ENCODE results near the gene NCAM2. TPM values are rescaled to one million over a fixed set of nuclear protein-coding genes. Genes with fewer than 3 reads are reported as not detected.

NCAM2 gene
- total RNA-seq, 2 donors from 2014 or later: 5.5 to 7.0 TPM

DNA sequence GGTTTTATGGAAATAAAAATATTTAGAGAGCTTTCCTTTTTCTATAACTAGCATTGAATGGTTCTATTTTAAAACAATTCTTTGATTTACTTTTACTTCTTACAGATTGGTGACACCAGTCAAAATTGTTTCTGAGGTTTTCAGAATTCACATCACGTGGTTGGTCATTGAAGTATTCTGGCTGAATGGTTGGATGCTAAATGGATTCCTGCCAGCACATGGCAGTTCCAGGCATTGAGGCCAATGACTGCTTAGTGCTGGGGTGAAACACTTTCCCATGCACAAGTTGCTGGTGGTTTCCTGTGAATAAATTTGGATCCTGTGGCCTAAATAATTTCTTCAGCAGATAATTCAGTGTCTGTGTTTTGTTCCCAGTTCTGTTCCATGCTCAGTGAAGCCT is 20.6 kb downstream of the NCAM2 start:
- no peak for DNase-seq (ENCODE audit: low spot score)
- intact Hi-C loops (cut with DNase I): no loop called here

DNA sequence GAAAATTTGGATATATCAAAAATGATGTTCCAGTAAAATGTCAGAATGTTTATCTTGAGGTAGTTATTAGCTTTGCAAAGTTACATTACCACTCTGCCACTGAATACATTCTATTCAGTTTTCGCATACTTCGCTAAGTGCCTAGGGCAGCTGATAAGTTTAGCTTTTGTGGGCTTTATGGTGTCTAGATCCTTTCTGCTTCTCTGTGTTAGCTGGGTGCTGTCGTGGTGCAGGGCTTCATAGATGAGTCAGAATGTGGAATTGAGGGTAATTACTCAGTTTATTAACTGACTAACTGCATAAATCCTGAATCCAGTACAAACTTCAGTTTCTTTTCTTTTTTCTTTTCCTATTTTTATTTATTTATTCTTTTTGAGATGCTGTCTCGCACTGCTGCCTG is 21.5 kb downstream of the NCAM2 start:
- DNase-seq (ENCODE audit: low spot score): no peak
- intact Hi-C loops (cut with DNase I): no loop called here

DNA sequence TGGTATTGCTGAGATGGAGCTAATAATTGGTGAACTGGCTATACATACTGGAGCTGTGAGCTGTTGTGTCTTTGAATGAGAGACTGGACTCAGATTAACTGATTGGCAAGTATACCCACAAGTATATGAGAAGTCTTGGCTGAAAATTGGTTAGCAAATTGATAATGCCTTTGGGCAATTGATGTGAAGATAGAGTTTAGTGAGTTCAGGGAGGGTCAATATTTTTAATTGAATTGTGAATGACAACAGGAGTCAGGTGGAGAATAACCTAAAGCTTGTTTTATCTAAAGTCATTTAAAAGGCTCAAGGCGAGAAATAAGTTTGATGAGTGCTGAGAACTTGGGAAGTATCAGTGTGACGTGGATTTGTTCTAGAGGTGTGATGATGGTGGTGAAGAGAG is 27.5 kb downstream of the NCAM2 start:
- intact Hi-C loops (cut with DNase I): no loop called here
- DNase-seq (ENCODE audit: low spot score): no peak

DNA sequence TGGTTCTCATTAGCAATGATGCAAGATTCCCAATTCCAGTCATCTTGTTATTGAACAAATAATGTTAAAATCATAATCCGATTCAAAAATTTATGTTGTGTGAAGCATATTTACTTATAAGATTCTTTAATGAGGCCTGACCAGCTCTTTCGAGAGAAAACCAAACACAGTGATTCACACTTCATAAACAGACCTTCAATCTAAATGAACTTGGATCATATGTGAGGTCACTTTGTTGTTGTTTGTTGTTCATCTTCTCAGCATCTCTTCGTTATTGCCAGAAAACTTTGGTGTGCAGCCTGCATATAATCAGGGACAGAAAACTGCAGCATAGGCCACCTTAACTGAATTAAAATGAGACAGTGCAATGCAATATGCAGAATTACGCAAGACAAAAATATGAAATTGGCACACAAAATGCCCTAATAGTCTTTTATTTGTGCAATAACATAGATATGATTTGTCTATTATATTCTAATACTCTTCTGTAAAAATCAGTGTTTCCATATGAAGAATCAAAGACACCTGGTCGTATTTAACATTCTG is 30.1 kb downstream of the NCAM2 start:
- no peak for DNase-seq (ENCODE audit: low spot score)
- intact Hi-C loops (cut with DNase I): no loop called here

DNA sequence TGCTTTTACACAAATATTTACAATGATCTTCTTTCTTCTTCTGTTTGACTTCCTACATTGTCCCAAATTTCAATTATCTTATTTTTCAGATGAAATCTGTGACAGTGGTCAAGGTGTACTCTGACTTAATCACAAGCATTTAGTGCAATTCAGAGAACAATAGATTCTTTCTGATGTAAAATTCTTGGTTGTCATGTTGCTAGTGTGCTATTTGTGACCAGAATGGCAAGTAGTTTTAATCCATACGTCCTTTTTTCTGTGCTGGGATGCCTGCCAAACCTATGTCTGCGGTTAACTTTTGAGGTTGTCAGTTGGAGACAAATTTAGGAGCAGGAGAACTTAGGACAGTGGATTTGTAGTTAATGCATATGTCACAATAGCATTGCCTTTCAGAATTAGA is 31.0 kb downstream of the NCAM2 start:
- intact Hi-C loops (cut with DNase I): no loop called here
- DNase-seq (ENCODE audit: low spot score): no peak

DNA sequence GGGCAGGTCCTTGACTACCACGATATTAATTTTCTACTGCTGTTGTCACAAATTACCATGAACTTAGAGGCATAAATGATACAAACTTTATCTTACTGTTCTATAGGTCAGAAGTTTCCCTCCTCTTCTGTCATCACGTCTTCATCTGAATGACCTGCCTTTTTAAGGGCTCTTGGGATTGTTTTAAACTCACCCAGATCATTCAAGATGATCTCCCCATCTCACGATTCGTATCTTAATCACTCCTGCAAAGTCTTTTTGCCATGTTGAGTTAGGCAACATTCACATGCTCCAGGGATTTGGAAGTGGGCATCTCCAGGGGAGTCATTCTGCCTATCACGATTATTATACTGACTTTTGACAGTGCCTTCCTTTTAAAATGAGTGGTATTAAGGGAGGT is 32.1 kb downstream of the NCAM2 start:
- intact Hi-C loops (cut with DNase I): no loop called here
- DNase-seq (ENCODE audit: low spot score): no peak

DNA sequence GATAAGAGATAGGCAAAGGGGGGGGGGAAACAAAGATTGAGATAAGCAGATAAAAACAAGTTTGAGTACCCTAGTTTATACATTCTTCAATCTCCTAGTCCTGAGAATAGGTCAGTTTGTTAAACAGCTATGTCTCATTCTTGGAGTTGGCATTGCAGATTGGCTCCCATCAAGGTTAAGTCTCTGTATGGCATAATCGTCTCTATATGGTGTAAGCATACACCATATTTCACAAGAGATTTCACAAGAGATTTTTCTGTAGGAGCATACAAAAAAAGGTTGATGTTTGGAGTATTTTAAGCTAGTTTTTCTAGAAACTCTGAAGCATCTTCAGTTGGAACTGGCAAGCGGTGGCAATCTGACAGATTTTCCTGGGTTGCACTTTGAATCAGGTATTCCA is 35.8 kb downstream of the NCAM2 start:
- DNase-seq (ENCODE audit: low spot score): no peak
- intact Hi-C loops (cut with DNase I): no loop called here

DNA sequence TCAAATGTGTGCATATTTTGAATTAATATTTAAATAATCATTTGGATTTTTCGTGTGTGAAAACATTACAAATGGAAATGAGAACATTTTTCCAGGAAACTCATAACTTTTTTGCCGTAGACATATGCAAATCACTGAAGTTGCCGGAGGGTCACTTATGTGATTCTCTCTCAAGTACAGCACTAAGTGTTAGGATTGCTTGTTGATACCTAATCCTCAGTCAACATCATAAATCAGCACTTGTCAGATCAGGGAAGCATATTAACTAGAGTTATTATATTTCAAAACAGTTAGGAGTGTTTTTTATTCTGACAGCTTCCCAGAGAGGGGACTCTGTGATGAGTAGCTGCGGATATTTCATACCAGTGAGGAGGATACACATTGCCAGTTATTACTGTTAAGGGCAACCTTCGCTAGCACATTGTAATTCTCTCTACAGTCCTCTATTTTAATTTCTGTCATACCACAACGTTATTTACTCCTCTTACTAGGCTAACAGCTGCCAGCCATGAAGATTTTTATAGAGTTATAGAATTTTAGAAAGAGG is 41.5 kb downstream of the NCAM2 start:
- intact Hi-C loops (cut with DNase I): no loop called here
- DNase-seq (ENCODE audit: low spot score): no peak

DNA sequence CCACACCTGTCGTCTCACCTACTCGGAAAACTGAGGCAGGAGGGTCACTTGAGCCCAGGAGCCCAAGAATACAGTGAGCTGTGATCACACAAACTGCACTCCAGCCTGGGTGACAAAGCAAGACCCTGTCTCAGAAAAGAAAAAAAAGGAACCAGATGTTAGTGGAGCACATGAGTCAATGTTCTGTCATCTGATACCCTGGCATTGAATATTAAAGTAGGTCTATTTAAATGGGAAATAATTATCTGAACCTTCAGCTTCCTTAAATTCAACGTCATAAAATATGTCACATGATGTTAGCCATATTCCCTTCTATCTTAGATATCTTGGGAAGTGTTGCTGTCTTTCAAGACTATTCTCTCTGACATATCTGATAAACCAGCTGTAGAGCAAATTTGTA is 47.3 kb downstream of the NCAM2 start:
- no peak for DNase-seq (ENCODE audit: low spot score)
- intact Hi-C loops (cut with DNase I): no loop called here

DNA sequence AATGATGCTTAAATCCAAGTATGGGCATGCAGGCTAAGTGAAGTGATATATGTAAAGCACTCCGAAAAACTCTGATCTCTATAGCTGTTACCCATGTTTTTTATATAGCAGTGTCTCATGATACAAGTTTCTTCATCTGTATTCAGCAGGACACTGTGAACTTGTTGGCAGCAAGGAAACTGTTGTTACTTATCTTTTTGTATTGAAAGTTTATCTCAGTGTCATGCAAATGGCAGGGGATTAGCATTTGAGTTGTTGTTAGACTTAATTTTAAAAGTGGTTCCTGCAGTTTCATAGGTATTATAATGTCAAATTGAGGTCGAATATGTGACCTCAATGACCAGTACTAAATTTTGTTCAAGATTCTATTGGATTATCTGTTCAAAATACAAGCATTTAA is 47.9 kb downstream of the NCAM2 start:
- no peak for DNase-seq (ENCODE audit: low spot score)
- intact Hi-C loops (cut with DNase I): no loop called here

DNA sequence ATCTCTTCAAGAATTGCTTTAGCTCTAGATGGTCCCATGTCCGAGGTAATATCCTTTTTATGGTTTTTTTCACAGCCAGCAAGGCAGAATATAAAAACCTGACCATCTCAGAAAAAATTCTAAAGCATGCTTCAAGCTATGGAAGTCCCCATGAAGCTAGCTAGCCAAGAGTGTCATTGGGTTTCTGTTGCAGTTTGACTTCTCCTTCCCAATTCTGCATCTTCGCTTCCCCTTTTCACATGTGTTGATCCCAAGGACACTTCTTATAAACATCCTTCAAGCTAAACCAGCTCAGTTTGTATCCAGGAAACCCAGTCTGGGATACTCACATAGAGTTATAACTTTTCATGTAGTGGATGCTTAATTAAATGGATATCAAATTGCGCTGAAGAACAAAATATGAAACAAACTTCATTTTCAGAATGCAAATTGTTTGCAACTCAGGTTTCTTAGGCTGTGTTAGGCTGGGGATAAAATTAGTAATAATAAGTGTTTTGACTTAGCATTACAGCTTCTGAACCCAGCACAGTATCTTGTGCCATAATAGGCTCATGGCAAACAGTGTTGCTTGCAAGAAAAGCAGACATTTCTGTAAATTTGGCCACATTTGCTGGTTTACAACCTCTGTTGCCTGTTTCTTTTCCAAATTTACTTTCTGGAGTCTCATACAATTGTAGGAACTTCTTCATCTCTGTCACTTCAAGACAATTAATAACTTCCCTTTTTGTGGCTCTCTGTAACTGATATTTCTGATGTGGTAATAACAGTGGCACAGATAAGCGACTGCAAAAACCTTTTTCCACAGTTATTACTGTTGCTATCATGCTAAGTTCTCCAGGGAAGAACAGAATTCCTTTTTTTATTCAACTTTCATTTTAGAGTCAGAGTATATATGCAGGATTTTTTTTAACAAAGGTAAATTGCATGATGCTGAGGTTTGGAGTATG is 53.2 kb downstream of the NCAM2 start:
- intact Hi-C loops (cut with DNase I): no loop called here

DNA sequence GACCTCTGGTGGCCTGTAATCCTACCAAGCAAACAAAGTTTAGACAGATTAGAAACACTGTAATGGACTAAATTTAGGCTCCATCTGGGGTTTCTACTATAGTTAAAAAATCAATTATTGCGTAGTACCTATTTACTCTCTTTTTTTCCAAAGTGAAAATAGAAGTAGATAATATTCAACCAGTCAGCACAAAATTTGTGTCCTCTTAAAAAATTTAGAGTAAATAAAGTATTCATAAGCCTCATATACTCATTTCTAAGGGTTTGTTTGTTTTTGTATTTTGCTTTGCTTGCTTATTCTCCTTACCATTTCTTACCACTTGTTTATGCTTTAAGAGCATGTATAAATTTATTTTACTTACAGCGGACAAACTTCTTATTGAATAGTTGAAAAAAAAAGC is 54.5 kb downstream of the NCAM2 start:
- intact Hi-C loops (cut with DNase I): no loop called here
- no peak for DNase-seq (ENCODE audit: low spot score)

More for the DNA sequence above, 53.2 kb downstream of the NCAM2 start:
- no peak for DNase-seq (ENCODE audit: low spot score)

DNA sequence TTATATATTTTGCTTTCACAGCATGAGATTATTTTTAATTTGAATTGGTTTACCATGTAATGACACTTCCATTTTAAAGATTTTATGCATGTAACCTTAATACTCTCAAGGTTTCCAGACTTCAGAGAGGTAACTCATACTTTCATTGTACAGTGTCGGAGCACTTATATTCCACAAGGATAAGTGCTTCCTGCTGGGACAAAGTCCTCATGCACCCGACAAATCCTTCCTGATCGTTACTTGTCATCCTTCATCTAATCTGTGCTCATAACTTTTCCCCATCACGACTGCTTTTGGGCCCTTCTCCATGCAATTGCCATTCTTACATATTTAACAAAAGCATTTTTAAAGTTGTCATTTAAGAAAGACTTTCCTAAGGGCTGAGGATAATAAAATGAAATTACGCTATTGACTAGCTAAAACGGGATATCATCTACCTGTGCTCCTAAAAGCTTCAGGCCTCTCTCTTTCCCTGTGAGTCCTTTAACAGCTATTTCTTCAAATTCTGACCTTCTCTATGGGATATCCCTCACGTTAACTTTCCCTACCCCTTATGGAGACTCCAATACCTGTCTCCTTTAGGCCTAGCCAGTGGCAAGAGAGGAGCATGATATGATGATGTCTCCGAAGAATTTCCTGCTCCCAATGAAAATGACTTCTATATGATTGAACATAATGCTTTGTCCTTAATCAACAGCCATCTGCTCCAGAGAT is 59.3 kb downstream of the NCAM2 start:
- DNase-seq (ENCODE audit: low spot score): no peak
- intact Hi-C loops (cut with DNase I): no loop called here

DNA sequence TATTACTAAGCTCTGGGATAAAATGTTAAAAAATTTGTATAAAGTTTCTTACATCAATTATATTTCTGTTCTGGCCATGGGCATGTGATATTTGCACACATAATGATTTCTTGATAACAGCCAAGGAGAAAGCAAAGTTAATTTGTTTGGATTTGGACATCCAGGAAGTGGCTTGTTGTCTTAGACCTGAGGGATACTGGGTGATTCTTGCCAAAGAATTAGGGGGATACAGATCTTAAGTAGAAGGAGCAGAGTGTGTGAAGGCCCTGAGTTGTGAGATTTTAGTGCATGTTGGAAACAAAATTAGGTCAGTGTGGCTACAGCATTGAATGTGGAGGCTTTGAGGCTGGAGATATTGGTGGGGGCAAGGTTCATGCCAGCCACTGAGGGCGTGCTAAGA is 65.6 kb downstream of the NCAM2 start:
- intact Hi-C loops (cut with DNase I): no loop called here
- no peak for DNase-seq (ENCODE audit: low spot score)

DNA sequence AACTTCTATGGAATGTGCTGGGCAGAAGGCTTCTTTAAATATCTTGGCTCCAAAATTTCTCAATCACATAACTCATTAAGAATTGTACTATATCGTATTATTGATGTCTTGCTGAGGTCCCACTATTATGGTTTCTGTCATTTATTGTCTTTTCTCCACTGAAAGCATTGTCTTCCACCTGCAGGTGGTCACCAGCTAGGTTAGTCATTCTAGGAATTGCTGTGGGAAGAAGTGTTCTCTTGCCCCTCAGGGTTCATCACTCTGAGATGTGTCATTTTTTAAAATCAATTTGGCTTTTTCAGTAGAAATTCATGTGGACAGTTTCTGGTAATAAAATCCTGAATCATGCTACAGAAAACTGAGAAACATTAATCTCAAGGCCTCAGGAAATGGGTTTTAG is 66.1 kb downstream of the NCAM2 start:
- intact Hi-C loops (cut with DNase I): no loop called here
- no peak for DNase-seq (ENCODE audit: low spot score)

DNA sequence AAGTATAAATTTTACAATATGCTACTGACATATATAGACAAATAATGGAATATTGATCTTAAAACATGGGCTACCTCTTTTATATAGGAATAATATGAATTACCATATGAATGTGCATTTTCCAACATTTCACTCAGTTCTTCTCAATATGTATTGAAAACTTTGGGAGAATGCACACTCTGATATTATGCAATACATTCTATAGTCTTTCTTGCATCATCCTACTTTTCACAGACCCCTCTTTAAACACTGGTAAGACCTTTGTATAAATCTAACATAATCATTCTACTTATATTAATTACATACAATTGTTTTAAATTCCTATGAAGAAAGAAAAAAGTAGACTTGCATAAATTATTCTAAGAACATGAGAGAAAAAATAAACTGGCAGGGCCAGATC is 69.2 kb downstream of the NCAM2 start:
- no peak for DNase-seq (ENCODE audit: low spot score)
- intact Hi-C loops (cut with DNase I): no loop called here

DNA sequence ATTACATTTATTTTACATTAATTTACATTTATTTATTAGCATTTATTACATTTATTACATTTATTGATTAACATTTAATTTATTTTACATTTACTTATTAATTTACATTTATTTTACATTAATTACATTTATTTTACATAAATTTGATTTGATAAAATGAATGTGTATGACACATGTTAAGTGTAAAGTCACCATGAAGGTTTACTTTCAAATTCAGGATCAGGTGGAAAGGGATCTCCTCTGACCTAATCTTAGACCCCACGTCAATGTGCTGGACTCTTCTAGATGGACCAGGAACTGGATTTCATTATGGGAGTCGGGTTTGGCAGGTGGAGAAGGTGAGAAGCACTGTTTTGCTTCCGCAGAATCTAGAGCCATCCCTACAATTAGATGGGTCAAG is 76.1 kb downstream of the NCAM2 start:
- intact Hi-C loops (cut with DNase I): no loop called here

DNA sequence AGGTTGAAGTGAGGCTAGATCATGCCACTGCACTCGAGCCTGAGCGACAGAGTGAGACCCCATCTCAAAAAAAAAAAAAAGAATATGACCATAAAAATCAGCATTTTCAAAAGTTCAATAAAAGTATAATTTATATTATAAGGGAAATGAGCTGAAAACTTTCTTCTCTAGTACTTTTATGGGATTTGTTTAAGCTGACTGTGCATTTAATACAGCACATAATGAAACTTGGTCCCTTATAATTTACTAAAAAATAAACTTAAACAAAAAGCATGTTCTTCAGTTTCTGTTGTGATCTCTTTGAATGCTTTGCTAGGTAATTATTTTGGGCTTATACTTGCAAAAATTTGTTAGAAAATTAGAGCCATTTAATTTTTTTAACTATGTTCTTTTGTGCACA is 77.8 kb downstream of the NCAM2 start:
- intact Hi-C loops (cut with DNase I): no loop called here
- no peak for DNase-seq (ENCODE audit: low spot score)

More for the DNA sequence above, 76.1 kb downstream of the NCAM2 start:
- DNase-seq (ENCODE audit: low spot score): no peak

DNA sequence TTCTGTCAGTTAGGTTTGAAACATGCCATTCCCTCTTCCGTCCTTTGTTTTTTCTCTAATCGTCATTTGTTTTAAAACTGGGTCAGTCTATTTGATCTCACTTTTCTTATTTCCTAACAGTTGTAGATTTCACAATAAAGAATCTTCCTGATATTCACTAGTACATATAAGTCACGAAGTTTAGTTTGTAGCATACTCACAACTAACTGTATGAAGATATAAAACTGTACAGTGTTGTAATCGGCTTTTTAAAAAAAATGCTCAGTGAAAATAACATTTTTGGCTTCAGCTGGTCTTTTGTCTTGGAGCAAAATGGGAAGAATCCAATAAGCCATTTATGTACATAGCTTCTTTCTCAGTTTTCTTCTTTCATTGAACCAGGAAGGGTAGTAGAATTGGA is 78.3 kb downstream of the NCAM2 start:
- DNase-seq (ENCODE audit: low spot score): no peak
- intact Hi-C loops (cut with DNase I): no loop called here

DNA sequence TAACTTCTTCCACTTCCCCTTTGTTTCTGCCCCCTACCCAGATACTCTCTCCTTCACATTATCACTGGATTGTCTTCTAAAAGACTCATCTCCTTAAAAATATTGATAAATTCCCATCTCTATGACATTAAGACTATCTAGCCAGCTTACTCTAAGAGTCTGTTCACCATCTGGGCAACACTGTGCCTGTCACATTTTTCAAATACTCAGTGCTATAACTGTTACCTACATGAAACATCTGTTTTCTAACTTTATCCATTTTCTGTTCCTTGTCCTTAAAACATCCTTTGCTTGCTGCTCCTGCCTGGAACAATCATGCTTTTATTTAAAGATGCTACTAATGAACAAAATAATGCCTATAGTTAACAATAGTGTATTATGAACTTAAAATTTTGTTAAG is 81.4 kb downstream of the NCAM2 start:
- no peak for DNase-seq (ENCODE audit: low spot score)
- intact Hi-C loops (cut with DNase I): no loop called here
